Measurements from ENCODE around the gene DOCK2.
A peak's percentile ranks its signal among the peaks of the same experiment; 100 is the strongest.

DOCK2 gene

DNA sequence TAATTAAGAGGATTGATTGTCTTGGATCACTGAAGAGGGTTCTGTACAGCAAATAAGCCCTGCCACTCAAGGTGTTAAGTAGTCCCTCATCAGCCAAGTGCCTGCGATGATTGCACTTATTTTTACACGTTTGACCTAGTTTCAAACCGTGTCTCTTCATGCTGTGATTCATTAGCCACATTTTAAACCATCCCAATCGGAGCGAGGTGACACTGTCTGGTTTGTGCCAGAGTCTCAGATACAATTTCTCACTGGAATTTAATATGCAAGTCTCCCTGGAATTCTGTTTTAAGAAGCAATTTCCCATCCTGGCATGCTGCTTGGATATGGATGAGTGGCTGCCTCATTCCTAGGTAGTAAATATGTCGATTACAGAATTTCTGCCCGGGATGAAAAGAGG lies 341.6 kb downstream of the DOCK2 start:
- no peak overlapping the region for H2AK5ac ChIP-seq (ENCODE audit: low read depth, low read length)
- H3K4me2 ChIP-seq (ENCODE audit: insufficient read depth, low read length, poor library complexity, severe bottlenecking) = no peak overlapping the region
- H2BK120ac ChIP-seq (ENCODE audit: low read depth, low read length) = no peak overlapping the region
- no peak overlapping the region for H3K4ac ChIP-seq (ENCODE audit: low read length)
- H2BK5ac ChIP-seq (ENCODE audit: low read length) = no peak overlapping the region
- no peaks in the 10 kb centered on the region for H3K9me3 ChIP-seq (replicated peaks in 1 of 2; ENCODE audit: control insufficient read depth in 2 of 2, insufficient read depth in 1 of 2, low read depth in 1 of 2, low read length in 2 of 2)
- H3K9ac ChIP-seq (ENCODE audit: low read depth, low read length, poor library complexity) = no peak overlapping the region
- no peak overlapping the region for H4K91ac ChIP-seq (ENCODE audit: low read depth, low read length, poor library complexity)
- H3K79me1 ChIP-seq (ENCODE audit: low read depth, low read length) = no peaks in the 10 kb centered on the region
- H2AFZ ChIP-seq (ENCODE audit: low read length) = peak overlapping the region; percentile 2
- no peaks in the 10 kb centered on the region for H3K36me3 ChIP-seq (replicated peaks in 1 of 2; ENCODE audit: control insufficient read depth in 2 of 2, insufficient read depth in 2 of 2, low read length in 2 of 2)
- WGBS, 2 donors (ENCODE audit: extremely low coverage in 2 of 2, insufficient read length in 2 of 2, insufficient replicate concordance in 1 of 2) = no CpG with 5 or more reads among the region's 7 CpGs
- peaks cover 13 to 15% of the 10 kb centered on the region in 2 donors for H3K4me1 ChIP-seq (ENCODE audit: control insufficient read depth in 2 of 2, insufficient read depth in 1 of 2, low read depth in 1 of 2, low read length in 2 of 2)
- H3K18ac ChIP-seq (ENCODE audit: low read length) = no peak overlapping the region
- no peak overlapping the region for H4K8ac ChIP-seq (ENCODE audit: low read depth, low read length)
- no peak overlapping the region for H3K14ac ChIP-seq (ENCODE audit: low read length)
- no peaks in the 10 kb centered on the region for H3K27me3 ChIP-seq (ENCODE audit: control insufficient read depth in 3 of 3, insufficient read depth in 3 of 3, low read depth in 1 of 3, low read length in 3 of 3)
- H3K23ac ChIP-seq (ENCODE audit: low read depth, low read length, poor library complexity) = no peak overlapping the region
- no peak for DNase-seq (ENCODE audit: low spot score)
- no peak overlapping the region for H3K4me3 ChIP-seq (ENCODE audit: low read length in 2 of 2)
- H3K27ac ChIP-seq (replicated peaks; ENCODE audit: low read length) = no peak overlapping the region
- H2BK12ac ChIP-seq (ENCODE audit: low read length) = no peak overlapping the region
- no peak overlapping the region for H2BK15ac ChIP-seq (ENCODE audit: low read length)

DNA sequence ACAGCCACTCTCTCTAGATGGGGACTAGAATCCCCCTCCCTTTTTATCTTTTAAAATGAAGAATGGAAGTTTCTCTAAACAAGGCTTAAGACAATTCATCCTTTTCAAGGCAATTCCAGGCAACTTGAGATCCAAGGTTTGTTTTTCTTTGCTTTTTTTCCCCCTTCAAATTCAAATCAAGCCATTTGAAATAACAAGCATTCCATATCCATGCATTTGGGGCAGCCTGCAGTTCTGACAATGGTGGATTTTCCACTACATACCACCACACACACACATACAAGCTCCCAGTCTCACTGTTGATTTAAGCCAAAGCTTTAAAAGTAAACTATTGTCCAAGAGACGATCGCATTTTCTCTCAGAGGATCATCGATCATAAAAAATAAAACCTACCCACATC lies 342.8 kb downstream of the DOCK2 start:
- no peaks in the 10 kb centered on the region for H3K36me3 ChIP-seq (replicated peaks in 1 of 2; ENCODE audit: control insufficient read depth in 2 of 2, insufficient read depth in 2 of 2, low read length in 2 of 2)
- no peak overlapping the region for H3K27ac ChIP-seq (replicated peaks; ENCODE audit: low read length)
- H4K91ac ChIP-seq (ENCODE audit: low read depth, low read length, poor library complexity) = no peak overlapping the region
- peak overlapping the region; percentile 69 for H2AFZ ChIP-seq (ENCODE audit: low read length)
- H3K23ac ChIP-seq (ENCODE audit: low read depth, low read length, poor library complexity) = no peak overlapping the region
- no peak overlapping the region for H2BK12ac ChIP-seq (ENCODE audit: low read length)
- no peak overlapping the region for H2BK5ac ChIP-seq (ENCODE audit: low read length)
- no peak overlapping the region for H2BK120ac ChIP-seq (ENCODE audit: low read depth, low read length)
- no peak overlapping the region for H4K8ac ChIP-seq (ENCODE audit: low read depth, low read length)
- H3K4me3 ChIP-seq (ENCODE audit: low read length in 2 of 2) = peak overlapping the region in 1 of 2 donors; percentile 19
- H3K18ac ChIP-seq (ENCODE audit: low read length) = no peak overlapping the region
- H3K14ac ChIP-seq (ENCODE audit: low read length) = no peak overlapping the region
- H3K9ac ChIP-seq (ENCODE audit: low read depth, low read length, poor library complexity) = no peak overlapping the region
- H3K4ac ChIP-seq (ENCODE audit: low read length) = no peak overlapping the region
- H3K4me2 ChIP-seq (ENCODE audit: insufficient read depth, low read length, poor library complexity, severe bottlenecking) = peak overlapping the region; percentile 55
- H3K4me1 ChIP-seq (ENCODE audit: control insufficient read depth in 2 of 2, insufficient read depth in 1 of 2, low read depth in 1 of 2, low read length in 2 of 2) = peaks cover 13 to 15% of the 10 kb centered on the region in 2 donors
- peaks cover 0 to 3% (median 0%) of the 10 kb centered on the region in 3 experiments for H3K27me3 ChIP-seq (ENCODE audit: control insufficient read depth in 3 of 3, insufficient read depth in 3 of 3, low read depth in 1 of 3, low read length in 3 of 3)
- no peaks in the 10 kb centered on the region for H3K79me1 ChIP-seq (ENCODE audit: low read depth, low read length)
- no peak overlapping the region for H2BK15ac ChIP-seq (ENCODE audit: low read length)
- H3K9me3 ChIP-seq (replicated peaks in 1 of 2; ENCODE audit: control insufficient read depth in 2 of 2, insufficient read depth in 1 of 2, low read depth in 1 of 2, low read length in 2 of 2) = no peaks in the 10 kb centered on the region
- peak; percentile 17 for DNase-seq (ENCODE audit: low spot score)
- H2AK5ac ChIP-seq (ENCODE audit: low read depth, low read length) = no peak overlapping the region
- no CpG with 5 or more reads among the region's 3 CpGs for WGBS, 2 donors (ENCODE audit: extremely low coverage in 2 of 2, insufficient read length in 2 of 2, insufficient replicate concordance in 1 of 2)

DNA sequence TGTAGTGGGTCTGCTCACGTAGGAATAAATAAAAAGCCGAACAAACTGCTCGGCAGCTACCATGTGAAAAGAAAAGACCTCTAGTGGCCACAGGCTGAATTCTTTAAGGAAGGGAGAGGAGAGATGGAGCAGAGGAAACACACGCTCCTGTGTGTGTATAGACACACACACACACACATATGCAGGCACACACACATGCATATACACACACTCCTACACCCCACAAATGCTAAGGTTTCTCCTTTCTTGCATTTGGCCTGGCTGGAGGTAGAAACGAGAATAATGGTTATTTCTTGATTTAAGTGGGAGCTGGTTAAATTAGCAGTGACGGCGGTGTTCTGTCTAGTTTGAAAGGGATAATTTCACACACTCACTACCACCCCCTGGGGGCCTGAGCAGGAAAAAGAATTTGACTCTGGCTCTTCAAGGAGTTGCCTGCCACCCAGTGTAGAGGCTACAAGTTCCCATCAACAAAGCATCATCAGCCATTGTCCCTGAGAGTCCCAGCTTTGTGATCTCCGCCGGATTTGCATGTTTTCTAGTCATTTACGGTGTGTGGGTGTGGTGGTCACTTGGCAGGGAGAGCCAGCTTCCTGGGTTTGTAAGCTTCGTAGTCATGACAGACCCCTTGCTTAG lies 343.5 kb downstream of the DOCK2 start, which contains the start of gene INSYN2B:
TSS of gene INSYN2B (minus strand) at position 78 of the 636 bp plus-strand sequence. CDS start 96,597 bp downstream, outside the sequence.
- Histone ChIP-seq H3K79me1 (ENCODE audit: low read depth, low read length) (no peaks in the 10 kb centered on the region), H3K27me3 (ENCODE audit: control insufficient read depth in 3 of 3, insufficient read depth in 3 of 3, low read depth in 1 of 3, low read length in 3 of 3) (peaks cover 0 to 3% (median 0%) of the 10 kb centered on the region in 3 experiments), H3K14ac (ENCODE audit: low read length) (no peak within 1 kb of the TSS), H3K4me1 (ENCODE audit: control insufficient read depth in 2 of 2, insufficient read depth in 1 of 2, low read depth in 1 of 2, low read length in 2 of 2) (peaks cover 13 to 15% of the 10 kb centered on the region in 2 donors), H4K8ac (ENCODE audit: low read depth, low read length) (no peak within 1 kb of the TSS), H2AFZ (ENCODE audit: low read length) (peak within 1 kb of the TSS; percentile 69), H3K4me2 (ENCODE audit: insufficient read depth, low read length, poor library complexity, severe bottlenecking) (peak within 1 kb of the TSS; percentile 55), H3K23ac (ENCODE audit: low read depth, low read length, poor library complexity) (no peak within 1 kb of the TSS), H3K9ac (ENCODE audit: low read depth, low read length, poor library complexity) (no peak within 1 kb of the TSS), H2BK5ac (ENCODE audit: low read length) (no peak within 1 kb of the TSS), H2AK5ac (ENCODE audit: low read depth, low read length) (no peak within 1 kb of the TSS), H3K4ac (ENCODE audit: low read length) (no peak within 1 kb of the TSS), H2BK120ac (ENCODE audit: low read depth, low read length) (no peak within 1 kb of the TSS), H2BK12ac (ENCODE audit: low read length) (no peak within 1 kb of the TSS), H3K18ac (ENCODE audit: low read length) (peak within 1 kb of the TSS; percentile 46), H3K36me3 (replicated peaks in 1 of 2; ENCODE audit: control insufficient read depth in 2 of 2, insufficient read depth in 2 of 2, low read length in 2 of 2) (no peaks in the 10 kb centered on the region), H4K91ac (ENCODE audit: low read depth, low read length, poor library complexity) (no peak within 1 kb of the TSS), H3K9me3 (replicated peaks in 1 of 2; ENCODE audit: control insufficient read depth in 2 of 2, insufficient read depth in 1 of 2, low read depth in 1 of 2, low read length in 2 of 2) (no peaks in the 10 kb centered on the region), H2BK15ac (ENCODE audit: low read length) (no peak within 1 kb of the TSS), H3K27ac (replicated peaks; ENCODE audit: low read length) (no peak within 1 kb of the TSS), H3K4me3 (ENCODE audit: low read length in 2 of 2) (peak within 1 kb of the TSS; percentile 19 to 67)
- no CpG with 5 or more reads among the region's 11 CpGs for WGBS, 2 donors (ENCODE audit: extremely low coverage in 2 of 2, insufficient read length in 2 of 2, insufficient replicate concordance in 1 of 2)
- DNase-seq (ENCODE audit: low spot score) = peak; percentile 87

DNA sequence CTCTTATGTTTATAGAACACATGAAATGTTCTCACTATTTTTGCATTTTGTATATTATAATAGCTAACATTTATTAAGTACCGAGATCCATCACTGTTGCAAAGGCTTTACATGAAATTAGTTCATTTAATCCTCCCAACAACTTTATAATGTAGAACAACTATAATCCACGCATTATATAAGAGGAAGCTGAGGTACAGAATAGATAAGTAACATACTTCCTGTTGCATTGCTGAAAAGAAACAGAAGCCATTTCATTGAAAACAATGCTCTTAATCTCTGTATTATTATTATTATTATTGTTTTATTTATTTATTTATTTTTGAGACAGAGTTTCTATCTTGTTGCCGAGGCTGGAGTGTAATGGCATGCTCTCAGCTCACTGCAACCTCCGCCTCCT lies 351.1 kb downstream of the DOCK2 start:
- Histone ChIP-seq H3K4me2 (ENCODE audit: insufficient read depth, low read length, poor library complexity, severe bottlenecking) (no peak overlapping the region), H3K79me1 (ENCODE audit: low read depth, low read length) (no peaks in the 10 kb centered on the region), H3K23ac (ENCODE audit: low read depth, low read length, poor library complexity) (no peak overlapping the region), H3K9ac (ENCODE audit: low read depth, low read length, poor library complexity) (no peak overlapping the region), H3K18ac (ENCODE audit: low read length) (no peak overlapping the region), H3K4me3 (ENCODE audit: low read length in 2 of 2) (no peak overlapping the region), H3K27ac (replicated peaks; ENCODE audit: low read length) (no peak overlapping the region), H3K9me3 (replicated peaks in 1 of 2; ENCODE audit: control insufficient read depth in 2 of 2, insufficient read depth in 1 of 2, low read depth in 1 of 2, low read length in 2 of 2) (no peaks in the 10 kb centered on the region), H2AFZ (ENCODE audit: low read length) (no peak overlapping the region), H2BK15ac (ENCODE audit: low read length) (no peak overlapping the region), H2BK120ac (ENCODE audit: low read depth, low read length) (no peak overlapping the region), H4K8ac (ENCODE audit: low read depth, low read length) (no peak overlapping the region), H3K4ac (ENCODE audit: low read length) (no peak overlapping the region), H4K91ac (ENCODE audit: low read depth, low read length, poor library complexity) (no peak overlapping the region), H3K14ac (ENCODE audit: low read length) (no peak overlapping the region), H2BK5ac (ENCODE audit: low read length) (no peak overlapping the region), H2AK5ac (ENCODE audit: low read depth, low read length) (no peak overlapping the region), H2BK12ac (ENCODE audit: low read length) (no peak overlapping the region), H3K4me1 (ENCODE audit: control insufficient read depth in 2 of 2, insufficient read depth in 1 of 2, low read depth in 1 of 2, low read length in 2 of 2) (no peaks in the 10 kb centered on the region), H3K27me3 (ENCODE audit: control insufficient read depth in 3 of 3, insufficient read depth in 3 of 3, low read depth in 1 of 3, low read length in 3 of 3) (peaks cover 0 to 3% (median 0%) of the 10 kb centered on the region in 3 experiments), H3K36me3 (replicated peaks in 1 of 2; ENCODE audit: control insufficient read depth in 2 of 2, insufficient read depth in 2 of 2, low read length in 2 of 2) (no peaks in the 10 kb centered on the region)
- no peak for DNase-seq (ENCODE audit: low spot score)
- no CpG with 5 or more reads among the region's 4 CpGs for WGBS, 2 donors (ENCODE audit: extremely low coverage in 2 of 2, insufficient read length in 2 of 2, insufficient replicate concordance in 1 of 2)

All from neuronal stem cell (in vitro differentiated cells).